H1 (cell line): Measurements from ENCODE around the gene RAB31. TPM values are rescaled to one million over a fixed set of nuclear protein-coding genes. Genes with fewer than 3 reads are reported as not detected.

Experiments used
- CHD2 ChIP-seq: IDR thresholded peaks from 2 replicates; pipeline ENCODE4 v1.6.1; 2012; ENCODE audit warnings: low read length, improper control_type of control experiment
- PHF8 ChIP-seq: fragments of 200-600 bp; sonication (generic); conservative IDR thresholded peaks from 2 replicates; pipeline ENCODE4 v1.7.1; 2012; ENCODE audit warnings: low read depth, mild to moderate bottlenecking, inconsistent platforms, low read length, moderate library complexity
- ZNF274 ChIP-seq: IDR thresholded peaks from 2 replicates; pipeline ENCODE4 v1.7.0; 2012; ENCODE audit warnings: low read length, borderline replicate concordance; ENCODE audit errors: extremely low read depth
- polyA plus RNA-seq, 7 experiments: library from polyadenylated mRNA; depleted of rRNA in 3 of 7; stranded (reverse) in 5 of 7; unstranded in 2 of 7; fragments of >200 nt in 5 of 7; fragments of 200-250 nt in 2 of 7; gene quantifications; 1 replicate in 5 of 7; 2 replicates in 1 of 7; 4 replicates in 1 of 7; pipeline versions ENCODE4 v1.2.1 to v1.2.3, GENCODE V29; 2011 to 2013; ENCODE audit warnings: missing spikeins in 2 of 7, mixed read lengths in 2 of 7
- total RNA-seq: library from RNA; stranded (reverse); fragmentation: NEBNext Ultra II Directional; extraction: Animal tissue kit (Norgen Biotek cat#: 25700); gene quantifications from 2 replicates; pipeline ENCODE4 v1.2.1, GENCODE V29; 2021

The RAB31 gene
- total and polyA plus RNA-seq, 2 of the 8 experiments (the other 6 are each of a cell fraction or from before 2014, with no cell fraction given): 15.2 to 40.9 TPM

DNA sequence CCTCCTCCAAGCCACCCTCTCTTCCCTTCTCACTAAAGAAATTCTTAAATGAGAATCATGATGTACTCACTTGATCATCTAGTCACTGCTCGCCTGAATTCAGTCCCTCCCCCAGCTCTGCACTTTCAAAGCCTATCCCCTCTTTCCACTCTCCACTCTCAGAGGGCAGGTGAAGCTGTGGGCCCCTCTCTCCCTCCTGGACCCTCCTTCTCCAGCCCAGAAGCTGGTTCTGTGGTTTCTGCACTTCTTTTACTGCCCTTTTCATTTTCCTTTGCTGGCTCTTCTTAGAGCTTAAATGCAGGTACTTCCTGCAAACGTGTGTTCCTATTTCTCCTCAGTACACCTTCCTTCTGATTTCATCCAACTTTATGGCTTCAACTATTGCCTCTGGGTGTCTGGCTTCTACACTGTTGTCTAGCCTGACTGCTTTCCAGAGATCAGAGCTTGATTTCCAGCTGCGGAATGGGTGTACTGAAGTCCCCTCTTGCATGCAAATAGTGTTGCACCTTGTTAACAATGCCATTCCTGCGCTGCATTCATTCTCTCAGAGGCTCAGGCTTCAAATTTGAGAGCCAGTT, 162.4 kb downstream of the RAB31 start (continued):
- TF ChIP-seq PHF8: no peak
- TF ChIP-seq ZNF274: no peak
- TF ChIP-seq CHD2: no peak
